HCT116 (cell line): ENCODE results near the gene LPAR3. TPM values are rescaled to one million over a fixed set of nuclear protein-coding genes. Genes with fewer than 3 reads are reported as not detected.

Experiments
- ATAC-seq: fragments of 200-7000 bp; cut with Tn5 transposase; 2 replicates; pipeline ENCODE4 v1.9.1; 2020; ENCODE audit warnings: mild to moderate bottlenecking, moderate library complexity
- BruUV-seq: library from RNA; stranded (reverse); fragments of 400-500 nt; replicated peaks from 2 replicates; lab custom pipeline; 2021; lab: Mats Ljungman, UMichigan
- CTCF ChIA-PET: fragments of 300-600 bp; sonication (Branson Sonifier 250); formaldehyde crosslinking; loops from one replicate; lab custom pipeline; 2021; ENCODE audit warnings: antibody characterized with exemption; lab: Charles Lee
- POLR2A ChIA-PET: fragments of 300-600, 350-600 bp; sonication (Branson Sonifier 250); formaldehyde crosslinking; loops from one replicate; lab custom pipeline; 2021; ENCODE audit warnings: antibody characterized with exemption; lab: Charles Lee
- RAD21 ChIA-PET, 2 experiments: fragments of 300-600 bp; sonication (Branson Sonifier 250); formaldehyde crosslinking; loops; one replicate each; lab custom pipeline; 2023; ENCODE audit warnings: low total read pairs in 2 of 2; ENCODE audit not compliant: uncharacterized antibody in 2 of 2, unreplicated experiment in 2 of 2, low non-redundant PET in 1 of 2; lab: Charles Lee
- DNase-seq: peaks from one replicate; pipeline ENCODE4 v3.0.0-alpha.2; 2010; ENCODE audit warnings: low read depth, low spot score
- H2AFZ ChIP-seq: fragments of 200-600 bp; shearing (Covaris generic), sonication (generic); 2 replicates; pipeline ENCODE4 v1.6.1; 2017; ENCODE audit warnings: low read depth, mixed run types, mixed read lengths, antibody characterized with exemption, low read length; ENCODE audit not compliant: poor library complexity, severe bottlenecking
- H3K27ac ChIP-seq: 2 replicates; pipeline ENCODE4 v1.5.1; 2012; ENCODE audit warnings: low read depth, low read length
- H3K27me3 ChIP-seq: fragments of 200-600 bp; sonication (generic); 2 replicates; pipeline ENCODE4 v1.6.1; 2016; ENCODE audit warnings: mixed run types, low read length, mixed read lengths; ENCODE audit not compliant: insufficient read depth
- H3K36me3 ChIP-seq, 2 experiments: fragments of 200-500 bp in 1 of 2; fragments of 200-600 bp in 1 of 2; sonication (Bioruptor generic) in 1 of 2; sonication (generic) in 1 of 2; 2 replicates each; pipeline versions ENCODE4 v1.5.1 to v1.6.1; 2014 to 2016; ENCODE audit warnings: low read length in 2 of 2, inconsistent platforms in 1 of 2, mixed read lengths in 1 of 2, mixed run types in 1 of 2; ENCODE audit not compliant: insufficient read depth in 2 of 2, control insufficient read depth in 1 of 2
- H3K4me1 ChIP-seq, 2 experiments: fragments of 200-600 bp in 1 of 2; sonication (generic) in 1 of 2; 2 replicates each; pipeline versions ENCODE4 v1.5.1 to v1.6.1; 2012 to 2017; ENCODE audit warnings: low read length in 2 of 2, inconsistent platforms in 1 of 2, mild to moderate bottlenecking in 1 of 2, mixed read lengths in 1 of 2, mixed run types in 1 of 2, moderate library complexity in 1 of 2; ENCODE audit not compliant: insufficient read depth in 2 of 2, control insufficient read depth in 1 of 2
- H3K4me2 ChIP-seq: fragments of 200-600 bp; sonication (generic); 2 replicates; pipeline ENCODE4 v1.6.1; 2017; ENCODE audit warnings: mixed run types, low read length, mixed read lengths
- H3K4me3 ChIP-seq, 2 experiments: fragments of 200-600 bp in 1 of 2; sonication (generic) in 1 of 2; replicated peaks in 1 of 2; 2 replicates each; pipeline ENCODE4 v1.5.1; 2011 to 2016; ENCODE audit warnings: low read length in 2 of 2, control low read depth in 1 of 2, low read depth in 1 of 2, mild to moderate bottlenecking in 1 of 2, mixed read lengths in 1 of 2, mixed run types in 1 of 2
- H3K79me2 ChIP-seq: fragments of 200-600 bp; sonication (generic); 2 replicates; pipeline ENCODE4 v1.6.1; 2017; ENCODE audit warnings: mild to moderate bottlenecking, mixed run types, low read length, moderate library complexity, mixed read lengths; ENCODE audit not compliant: insufficient read depth
- H3K9ac ChIP-seq: fragments of 200-600 bp; sonication (generic); 2 replicates; pipeline ENCODE4 v1.6.1; 2016; ENCODE audit warnings: low read length, mixed read lengths
- H3K9me2 ChIP-seq: fragments of 200-600 bp; sonication (generic), shearing (Covaris generic); 2 replicates; pipeline ENCODE4 v1.6.1; 2017; ENCODE audit warnings: mixed run types, mild to moderate bottlenecking, moderate library complexity; ENCODE audit not compliant: insufficient read depth
- H3K9me3 ChIP-seq, 2 experiments: fragments of 200-500 bp in 1 of 2; fragments of 200-600 bp in 1 of 2; sonication (Bioruptor generic) in 1 of 2; sonication (generic) in 1 of 2; 2 replicates each; pipeline ENCODE4 v1.6.1; 2014 to 2017; ENCODE audit warnings: low read length in 2 of 2, mixed read lengths in 2 of 2, inconsistent platforms in 1 of 2, low read depth in 1 of 2, mild to moderate bottlenecking in 1 of 2, mixed run types in 1 of 2, moderate library complexity in 1 of 2; ENCODE audit not compliant: control insufficient read depth in 1 of 2, insufficient read depth in 1 of 2
- H4K20me1 ChIP-seq: fragments of 200-600 bp; sonication (generic), shearing (Covaris generic); 2 replicates; pipeline ENCODE4 v1.6.1; 2017; ENCODE audit warnings: mixed run types, mild to moderate bottlenecking, moderate library complexity; ENCODE audit not compliant: insufficient read depth
- CBX3 ChIP-seq: IDR thresholded peaks from 2 replicates; pipeline ENCODE4 v1.6.1; 2012; ENCODE audit warnings: low read depth
- CEBPB ChIP-seq: IDR thresholded peaks from 2 replicates; pipeline ENCODE4 v1.6.1; 2012; ENCODE audit warnings: low read depth
- ELF1 ChIP-seq: IDR thresholded peaks from 2 replicates; pipeline ENCODE4 v1.6.1; 2012; ENCODE audit warnings: low read depth, borderline replicate concordance
- EZH2phosphoT487 ChIP-seq: fragments of 200-600 bp; IDR thresholded peaks from 2 replicates; pipeline ENCODE4 v1.6.1; 2018; ENCODE audit warnings: antibody characterized with exemption, borderline replicate concordance
- FOSL1 ChIP-seq: IDR thresholded peaks from 2 replicates; pipeline ENCODE4 v1.6.1; 2012; ENCODE audit warnings: low read depth
- POLR2AphosphoS5 ChIP-seq: IDR thresholded peaks from 2 replicates; pipeline ENCODE4 v1.6.1; 2011; ENCODE audit warnings: mild to moderate bottlenecking, low read depth, low read length, moderate library complexity
- REST ChIP-seq: IDR thresholded peaks from 2 replicates; pipeline ENCODE4 v1.6.1; 2012; ENCODE audit warnings: low read depth
- SIN3A ChIP-seq: IDR thresholded peaks from 2 replicates; pipeline ENCODE4 v1.6.1; 2012; ENCODE audit warnings: low read depth
- YY1 ChIP-seq: IDR thresholded peaks from 2 replicates; pipeline ENCODE4 v1.6.1; 2011; ENCODE audit warnings: low read length, low read depth, moderate library complexity, mild to moderate bottlenecking; ENCODE audit not compliant: insufficient replicate concordance; ENCODE audit errors: extremely low read depth
- ZBTB33 ChIP-seq: IDR thresholded peaks from 2 replicates; pipeline ENCODE4 v1.6.1; 2011; ENCODE audit warnings: mild to moderate bottlenecking, low read length, moderate library complexity; ENCODE audit not compliant: insufficient replicate concordance; ENCODE audit errors: extremely low read depth
- intact Hi-C: fragments of 100-400 bp; cut with micrococcal nuclease; formaldehyde crosslinking; loops from 2 replicates; pipeline ENCODE4 v1.10.0; 2022
- total RNA-seq: library from RNA; stranded (reverse); gene quantifications from one replicate; pipeline ENCODE4 v1.2.1, GENCODE V29; 2021; ENCODE audit not compliant: unreplicated experiment
- TF ChIP-seq, protein P1 (sequence below), 3 experiments: fragments of 200-600 bp in 1 of 3; sonication (generic) in 1 of 3; IDR thresholded peaks in 2 of 3; conservative IDR thresholded peaks in 1 of 3; 2 replicates each; pipeline ENCODE4 v1.5.1; 2012 to 2017; ENCODE audit warnings: low read depth in 2 of 3, low read length in 2 of 3, antibody characterized with exemption in 1 of 3, borderline replicate concordance in 1 of 3, control low read depth in 1 of 3, mild to moderate bottlenecking in 1 of 3, mixed read lengths in 1 of 3, mixed run types in 1 of 3, moderate library complexity in 1 of 3; ENCODE audit not compliant: insufficient read depth in 1 of 3

Gene LPAR3
- total RNA-seq, 1 experiment from 2014 or later = 27.2 TPM

GRCh38 chr1:84851839-84852238 lies 41.2 kb downstream of the LPAR3 start:
- H2AFZ ChIP-seq = no peak overlapping the region
- intact Hi-C loops = no loop called here
- H3K4me1 ChIP-seq = peaks cover 21 to 50% of the 10 kb centered on the region in 2 experiments
- H3K9ac ChIP-seq = no peak overlapping the region
- H3K9me2 ChIP-seq = no peaks in the 10 kb centered on the region
- ChIA-PET CTCF (no interaction called here), POLR2A (no interaction called here), RAD21 (no interaction called here)
- ATAC-seq (peak; percentile 33; the same call in 1 of the 2 replicates), DNase-seq (no peak)
- no peaks in the 10 kb centered on the region for H4K20me1 ChIP-seq
- H3K9me3 ChIP-seq = no peaks in the 10 kb centered on the region
- no peak overlapping the region for H3K4me3 ChIP-seq
- peak overlapping the region; percentile 36 for H3K4me2 ChIP-seq
- peaks cover 0 to 4% of the 10 kb centered on the region in 2 experiments; a peak in 1 of 4 replicates for H3K36me3 ChIP-seq
- H3K79me2 ChIP-seq = no peaks in the 10 kb centered on the region; the same call in 1 of the 2 replicates
- no peak overlapping the region for H3K27ac ChIP-seq
- BruUV-seq = no TSS peak
- TF ChIP-seq CEBPB (peak; percentile 84), CBX3 (0 out of 2 replicates have a peak, but pooled peaks have one; percentile 24), FOSL1 (peak; percentile 42; the same call in 1 of the 2 replicates)
- TF ChIP-seq, protein P1, sequence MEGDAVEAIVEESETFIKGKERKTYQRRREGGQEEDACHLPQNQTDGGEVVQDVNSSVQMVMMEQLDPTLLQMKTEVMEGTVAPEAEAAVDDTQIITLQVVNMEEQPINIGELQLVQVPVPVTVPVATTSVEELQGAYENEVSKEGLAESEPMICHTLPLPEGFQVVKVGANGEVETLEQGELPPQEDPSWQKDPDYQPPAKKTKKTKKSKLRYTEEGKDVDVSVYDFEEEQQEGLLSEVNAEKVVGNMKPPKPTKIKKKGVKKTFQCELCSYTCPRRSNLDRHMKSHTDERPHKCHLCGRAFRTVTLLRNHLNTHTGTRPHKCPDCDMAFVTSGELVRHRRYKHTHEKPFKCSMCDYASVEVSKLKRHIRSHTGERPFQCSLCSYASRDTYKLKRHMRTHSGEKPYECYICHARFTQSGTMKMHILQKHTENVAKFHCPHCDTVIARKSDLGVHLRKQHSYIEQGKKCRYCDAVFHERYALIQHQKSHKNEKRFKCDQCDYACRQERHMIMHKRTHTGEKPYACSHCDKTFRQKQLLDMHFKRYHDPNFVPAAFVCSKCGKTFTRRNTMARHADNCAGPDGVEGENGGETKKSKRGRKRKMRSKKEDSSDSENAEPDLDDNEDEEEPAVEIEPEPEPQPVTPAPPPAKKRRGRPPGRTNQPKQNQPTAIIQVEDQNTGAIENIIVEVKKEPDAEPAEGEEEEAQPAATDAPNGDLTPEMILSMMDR (IDR thresholded peaks at IDR 0.05 in 2 of 3, conservative IDR thresholded peaks at IDR 0.05 in 1 of 3; ENCODE audit: borderline replicate concordance in 1 of 3, insufficient read depth in 1 of 3, low read depth in 2 of 3, low read length in 2 of 3) = no peak
- no peaks in the 10 kb centered on the region for H3K27me3 ChIP-seq

- H3K9ac ChIP-seq = no peak overlapping the region
- ChIA-PET RAD21 (no interaction called here), CTCF (no interaction called here), POLR2A (no interaction called here)
- peaks cover 0 to 4% of the 10 kb centered on the region in 2 experiments; a peak in 1 of 4 replicates for H3K36me3 ChIP-seq
- no peaks in the 10 kb centered on the region for H4K20me1 ChIP-seq
- no peak overlapping the region for H3K27ac ChIP-seq
- peaks cover 21 to 34% of the 10 kb centered on the region in 2 experiments for H3K4me1 ChIP-seq
- ATAC-seq (no peak), DNase-seq (no peak)
- no peaks in the 10 kb centered on the region for H3K9me2 ChIP-seq
- no peaks in the 10 kb centered on the region; the same call in 1 of the 2 replicates for H3K79me2 ChIP-seq
- intact Hi-C loops = no loop called here
- H3K27me3 ChIP-seq = no peaks in the 10 kb centered on the region
- H3K9me3 ChIP-seq = no peaks in the 10 kb centered on the region
- H2AFZ ChIP-seq = no peak overlapping the region
- no peak overlapping the region for H3K4me2 ChIP-seq
- H3K4me3 ChIP-seq = no peak overlapping the region
- BruUV-seq = no TSS peak
- TF ChIP-seq CBX3 (no peak), EZH2phosphoT487 (no peak), ELF1 (no peak), REST (no peak), SIN3A (no peak), POLR2AphosphoS5 (no peak), ZBTB33 (no peak), YY1 (no peak)
These were observed 43.5 kb downstream of the LPAR3 start for GRCh38 chr1:84849357-84849975.
